Endothelial cell of umbilical vein (primary cell): Measurements from ENCODE around the gene ORM2. TPM values are rescaled to one million over a fixed set of nuclear protein-coding genes. Genes with fewer than 3 reads are reported as not detected.

ENCODE experiments used
- BruUV-seq: library from RNA; stranded (reverse); fragments of 400-500 nt; replicated peaks from 2 replicates; lab custom pipeline; 2021; lab: Mats Ljungman, UMichigan
- CTCF ChIA-PET: fragments of 300-600, 350-600 bp; sonication (Branson Sonifier 250); formaldehyde crosslinking; loops from one replicate; lab custom pipeline; 2021; ENCODE audit warnings: antibody characterized with exemption, inconsistent platforms; lab: Charles Lee
- POLR2A ChIA-PET: fragments of 300-600, 350-600 bp; sonication (Branson Sonifier 250); formaldehyde crosslinking; loops from one replicate; lab custom pipeline; 2021; ENCODE audit warnings: antibody characterized with exemption, inconsistent platforms; lab: Charles Lee
- DNase-seq: peaks from one replicate; pipeline ENCODE4 v3.0.0-alpha.2; 2011; ENCODE audit warnings: low read depth, low spot score
- FAIRE-seq: peaks from 2 replicates; lab custom pipeline; 2011; peaks lifted over from hg19 to GRCh38; lab: Jason Lieb, UNC
- H2AFZ ChIP-seq: 2 replicates; pipeline ENCODE4 v1.6.0; 2012; ENCODE audit warnings: low read depth, low read length, control low read depth, inconsistent platforms
- H3K27ac ChIP-seq: 2 replicates; pipeline ENCODE4 v1.5.1; 2011; ENCODE audit warnings: low read depth, mild to moderate bottlenecking, control low read depth, low read length, moderate library complexity; ENCODE audit not compliant: insufficient read depth
- H3K27me3 ChIP-seq, 2 experiments: 2 replicates each; pipeline versions ENCODE4 v1.6.0 to v1.6.1; 2011; ENCODE audit warnings: low read length in 2 of 2, mixed read lengths in 1 of 2; ENCODE audit not compliant: control insufficient read depth in 2 of 2, insufficient read depth in 2 of 2
- H3K36me3 ChIP-seq, 2 experiments: 2 replicates in 1 of 2; 3 replicates in 1 of 2; pipeline ENCODE4 v1.5.1; 2011; ENCODE audit warnings: low read length in 2 of 2, mild to moderate bottlenecking in 1 of 2, moderate library complexity in 1 of 2; ENCODE audit not compliant: control insufficient read depth in 2 of 2, insufficient read depth in 2 of 2; ENCODE audit errors: extremely low read depth in 1 of 2
- H3K4me1 ChIP-seq: 3 replicates; pipeline ENCODE4 v1.5.1; 2011; ENCODE audit warnings: mild to moderate bottlenecking, low read length; ENCODE audit not compliant: control insufficient read depth, insufficient read depth; ENCODE audit errors: extremely low read depth
- H3K4me2 ChIP-seq: 2 replicates; pipeline ENCODE4 v1.6.1; 2011; ENCODE audit warnings: low read length, control low read depth, mixed read lengths; ENCODE audit not compliant: insufficient read depth
- H3K4me3 ChIP-seq, 3 experiments: fragments of 200-600 bp in 1 of 3; sonication (generic), shearing (Covaris generic) in 1 of 3; replicated peaks in 1 of 3; 2 replicates each; pipeline ENCODE4 v1.5.1; 2011 to 2016; ENCODE audit warnings: control low read depth in 3 of 3, low read length in 3 of 3, mild to moderate bottlenecking in 2 of 3, inconsistent platforms in 1 of 3, low read depth in 1 of 3, moderate library complexity in 1 of 3; ENCODE audit not compliant: insufficient read depth in 1 of 3
- H3K79me2 ChIP-seq: 2 replicates; pipeline ENCODE4 v1.6.0; 2012; ENCODE audit warnings: low read length, inconsistent platforms; ENCODE audit not compliant: control insufficient read depth, insufficient read depth
- H3K9ac ChIP-seq: replicated peaks from 2 replicates; pipeline ENCODE3; 2011; ENCODE audit warnings: low read length, control low read depth; ENCODE audit not compliant: insufficient read depth; ENCODE audit errors: extremely low read depth
- H3K9me1 ChIP-seq: replicated peaks from 3 replicates; pipeline ENCODE4 v1.6.0; 2011; ENCODE audit warnings: mild to moderate bottlenecking, low read length; ENCODE audit not compliant: control insufficient read depth, insufficient read depth; ENCODE audit errors: extremely low read depth
- H3K9me3 ChIP-seq: replicated peaks from 2 replicates; pipeline ENCODE4 v1.5.1; 2012; ENCODE audit warnings: low read length, inconsistent platforms; ENCODE audit not compliant: control insufficient read depth, insufficient read depth
- H4K20me1 ChIP-seq: replicated peaks from 2 replicates; pipeline ENCODE3; 2011; ENCODE audit warnings: mild to moderate bottlenecking, low read length; ENCODE audit not compliant: control insufficient read depth, insufficient read depth; ENCODE audit errors: extremely low read depth
- EZH2 ChIP-seq: IDR thresholded peaks from 2 replicates; pipeline ENCODE4 v1.6.1; 2012; ENCODE audit warnings: borderline replicate concordance, low read depth, mild to moderate bottlenecking, moderate library complexity, low read length, inconsistent platforms; ENCODE audit not compliant: severe bottlenecking
- FOS ChIP-seq: IDR thresholded peaks from 2 replicates; pipeline ENCODE4 v1.6.1; 2011; ENCODE audit warnings: mild to moderate bottlenecking, low read length, moderate library complexity, borderline replicate concordance; ENCODE audit not compliant: insufficient read depth
- GATA2 ChIP-seq: IDR thresholded peaks from 2 replicates; pipeline ENCODE4 v1.7.0; 2011; ENCODE audit warnings: low read depth, mild to moderate bottlenecking, moderate library complexity, mixed read lengths, low read length; ENCODE audit not compliant: insufficient read length, insufficient read depth
- JUN ChIP-seq: IDR thresholded peaks from 2 replicates; pipeline ENCODE4 v1.6.1; 2011; ENCODE audit warnings: borderline replicate concordance, low read depth; ENCODE audit not compliant: insufficient read length, insufficient read depth
- MAX ChIP-seq: IDR thresholded peaks from 2 replicates; pipeline ENCODE4 v1.6.1; 2011; ENCODE audit not compliant: insufficient read depth, insufficient read length
- MYC ChIP-seq: IDR thresholded peaks from one replicate; pipeline ENCODE4 v1.6.1; 2011; ENCODE audit warnings: mild to moderate bottlenecking, low read depth, low read length
- POLR2A ChIP-seq: IDR thresholded peaks from 2 replicates; pipeline ENCODE4 v1.6.1; 2012; ENCODE audit warnings: low read depth, mild to moderate bottlenecking, control low read depth, low read length
- POLR2AphosphoS5 ChIP-seq: IDR thresholded peaks from 2 replicates; pipeline ENCODE4 v1.6.1; 2012; ENCODE audit warnings: low read depth, mild to moderate bottlenecking, control low read depth, low read length, moderate library complexity; ENCODE audit not compliant: insufficient read depth
- dilution Hi-C: fragments of 300-500 bp; cut with MboI; formaldehyde crosslinking; loops from one replicate; pipeline ENCODE4 v1.15.0; 2019; ENCODE audit warnings: low sequenced_read_pairs; ENCODE audit not compliant: extremely low pct_ligation_motif_present
- intact Hi-C: fragments of 100-400 bp; cut with micrococcal nuclease; formaldehyde crosslinking; loops from one replicate; pipeline ENCODE4 v1.10.0; 2022
- polyA plus RNA-seq, 4 experiments: library from polyadenylated mRNA; depleted of rRNA in 3 of 4; stranded (reverse) in 3 of 4; unstranded in 1 of 4; fragments of >200 nt; gene quantifications; 2 replicates each; pipeline versions ENCODE4 v1.2.1 to v1.2.3, GENCODE V29; 2011 to 2012; ENCODE audit warnings: missing spikeins in 1 of 4
- total RNA-seq: library from RNA; stranded (reverse); gene quantifications from 2 replicates; pipeline ENCODE4 v1.2.3, GENCODE V29; 2021
- TF ChIP-seq, protein P1 (sequence below), 2 donors: IDR thresholded peaks; 1 replicate in 1 of 2; 2 replicates in 1 of 2; pipeline ENCODE4 v1.5.1; 2011; ENCODE audit warnings: low read length in 2 of 2, mild to moderate bottlenecking in 2 of 2, moderate library complexity in 2 of 2, control low read depth in 1 of 2, inconsistent platforms in 1 of 2, low read depth in 1 of 2; ENCODE audit not compliant: insufficient read depth in 1 of 2; ENCODE audit errors: extremely low read depth in 1 of 2

Gene ORM2
- total and polyA plus RNA-seq, 2 donors (not counting 3 experiments of a cell fraction or from before 2014, with no cell fraction given): not detected

DNA sequence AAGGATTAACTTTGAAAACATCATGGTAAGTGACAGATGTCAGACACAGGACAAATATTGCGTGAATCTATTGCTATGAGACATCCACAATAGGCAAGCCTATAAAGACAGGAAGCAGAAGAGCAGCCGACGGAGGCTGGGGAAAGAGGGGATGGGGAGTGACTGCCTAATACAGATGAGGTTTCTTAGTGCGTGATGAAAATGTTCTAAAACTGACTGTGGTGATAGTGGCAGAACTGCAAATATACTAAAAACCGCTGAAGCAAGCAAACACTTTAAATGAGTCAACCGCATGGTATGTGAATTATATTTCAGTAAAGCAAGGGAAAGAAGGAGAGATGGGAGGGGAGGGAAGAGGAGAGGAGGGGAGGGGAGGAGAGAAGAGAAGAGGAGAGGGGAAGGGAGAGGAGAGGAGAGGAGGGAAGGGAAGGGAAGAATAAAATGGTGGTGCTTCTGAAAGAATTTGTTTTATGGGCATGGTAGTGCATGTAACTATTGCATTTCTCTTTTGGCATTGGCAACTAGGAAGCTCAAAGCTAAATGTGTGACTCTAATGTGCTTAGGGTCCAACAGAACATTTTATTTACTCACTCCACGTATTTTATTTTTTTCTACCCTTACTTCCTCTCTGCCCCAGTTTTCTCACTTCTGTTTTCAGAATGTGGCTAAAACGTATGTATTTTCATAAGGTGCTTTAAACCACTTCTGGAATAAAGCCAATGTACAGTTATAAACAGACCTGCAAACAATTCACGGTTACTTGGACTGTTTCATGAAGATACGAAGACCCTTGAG is 36.9 kb downstream of the ORM2 start:
- Histone ChIP-seq H3K27me3 (no peaks in the 10 kb centered on the region), H3K4me3 (no peak overlapping the region), H3K9me3 (no peaks in the 10 kb centered on the region), H3K79me2 (no peaks in the 10 kb centered on the region), H3K9ac (no peak overlapping the region), H3K4me2 (no peak overlapping the region), H4K20me1 (no peaks in the 10 kb centered on the region), H2AFZ (no peak overlapping the region), H3K9me1 (no peaks in the 10 kb centered on the region), H3K36me3 (peaks cover 6 to 29% of the 10 kb centered on the region in 2 experiments), H3K27ac (no peak overlapping the region), H3K4me1 (peaks cover 1% of the 10 kb centered on the region)
- no peak for TF ChIP-seq MYC
- TF ChIP-seq FOS: no peak
- no peak for TF ChIP-seq JUN
- TF ChIP-seq POLR2A: no peak
- TF ChIP-seq, protein P1, sequence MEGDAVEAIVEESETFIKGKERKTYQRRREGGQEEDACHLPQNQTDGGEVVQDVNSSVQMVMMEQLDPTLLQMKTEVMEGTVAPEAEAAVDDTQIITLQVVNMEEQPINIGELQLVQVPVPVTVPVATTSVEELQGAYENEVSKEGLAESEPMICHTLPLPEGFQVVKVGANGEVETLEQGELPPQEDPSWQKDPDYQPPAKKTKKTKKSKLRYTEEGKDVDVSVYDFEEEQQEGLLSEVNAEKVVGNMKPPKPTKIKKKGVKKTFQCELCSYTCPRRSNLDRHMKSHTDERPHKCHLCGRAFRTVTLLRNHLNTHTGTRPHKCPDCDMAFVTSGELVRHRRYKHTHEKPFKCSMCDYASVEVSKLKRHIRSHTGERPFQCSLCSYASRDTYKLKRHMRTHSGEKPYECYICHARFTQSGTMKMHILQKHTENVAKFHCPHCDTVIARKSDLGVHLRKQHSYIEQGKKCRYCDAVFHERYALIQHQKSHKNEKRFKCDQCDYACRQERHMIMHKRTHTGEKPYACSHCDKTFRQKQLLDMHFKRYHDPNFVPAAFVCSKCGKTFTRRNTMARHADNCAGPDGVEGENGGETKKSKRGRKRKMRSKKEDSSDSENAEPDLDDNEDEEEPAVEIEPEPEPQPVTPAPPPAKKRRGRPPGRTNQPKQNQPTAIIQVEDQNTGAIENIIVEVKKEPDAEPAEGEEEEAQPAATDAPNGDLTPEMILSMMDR (IDR thresholded peaks at IDR 0.05; ENCODE audit: extremely low read depth in 1 of 2, insufficient read depth in 1 of 2, low read depth in 1 of 2, low read length in 2 of 2): no peak
- TF ChIP-seq MAX: no peak
- no peak for TF ChIP-seq GATA2
- TF ChIP-seq POLR2AphosphoS5: no peak
- no peak for TF ChIP-seq EZH2
- FAIRE-seq (no peak), DNase-seq (no peak)
- no TSS peak for BruUV-seq
- CTCF ChIA-PET: no interaction called here
- POLR2A ChIA-PET: no interaction called here
- intact Hi-C loops (no loop called here), dilution Hi-C loops (no loop called here)
